ENCODE measurements around the gene MANSC4.

- TF ChIP-seq, protein P1, sequence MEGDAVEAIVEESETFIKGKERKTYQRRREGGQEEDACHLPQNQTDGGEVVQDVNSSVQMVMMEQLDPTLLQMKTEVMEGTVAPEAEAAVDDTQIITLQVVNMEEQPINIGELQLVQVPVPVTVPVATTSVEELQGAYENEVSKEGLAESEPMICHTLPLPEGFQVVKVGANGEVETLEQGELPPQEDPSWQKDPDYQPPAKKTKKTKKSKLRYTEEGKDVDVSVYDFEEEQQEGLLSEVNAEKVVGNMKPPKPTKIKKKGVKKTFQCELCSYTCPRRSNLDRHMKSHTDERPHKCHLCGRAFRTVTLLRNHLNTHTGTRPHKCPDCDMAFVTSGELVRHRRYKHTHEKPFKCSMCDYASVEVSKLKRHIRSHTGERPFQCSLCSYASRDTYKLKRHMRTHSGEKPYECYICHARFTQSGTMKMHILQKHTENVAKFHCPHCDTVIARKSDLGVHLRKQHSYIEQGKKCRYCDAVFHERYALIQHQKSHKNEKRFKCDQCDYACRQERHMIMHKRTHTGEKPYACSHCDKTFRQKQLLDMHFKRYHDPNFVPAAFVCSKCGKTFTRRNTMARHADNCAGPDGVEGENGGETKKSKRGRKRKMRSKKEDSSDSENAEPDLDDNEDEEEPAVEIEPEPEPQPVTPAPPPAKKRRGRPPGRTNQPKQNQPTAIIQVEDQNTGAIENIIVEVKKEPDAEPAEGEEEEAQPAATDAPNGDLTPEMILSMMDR (conservative IDR thresholded peaks at IDR 0.05 in 1 of 2, IDR thresholded peaks at IDR 0.05 in 1 of 2; ENCODE audit: low read depth in 1 of 2, low read length in 2 of 2): no peak
- TF ChIP-seq EZH2 (IDR thresholded peaks at IDR 0.05; ENCODE audit: low read length, missing control alignments): no peak
Measured at GRCh38 chr12:27790179-27790578, 10.1 kb upstream of the MANSC4 start.
